ENCODE data around the gene S100Z.

- TF ChIP-seq CTCF (IDR thresholded peaks at IDR 0.05) = no peak
- no peak for TF ChIP-seq EZH2 (IDR thresholded peaks at IDR 0.05; ENCODE audit: borderline replicate concordance, insufficient read depth, low read depth, low read length, poor library complexity, severe bottlenecking)
These were observed 29.3 kb upstream of the S100Z start for GRCh38 chr5:76820526-76820890.
